ENCODE results near the gene COA1. TPM values are rescaled to one million over a fixed set of nuclear protein-coding genes. Genes with fewer than 3 reads are reported as not detected.

COA1 gene
- polyA plus RNA-seq, 1 of the 3 experiments (the other 2 are of a cell fraction), result 42.8 TPM

DNA sequence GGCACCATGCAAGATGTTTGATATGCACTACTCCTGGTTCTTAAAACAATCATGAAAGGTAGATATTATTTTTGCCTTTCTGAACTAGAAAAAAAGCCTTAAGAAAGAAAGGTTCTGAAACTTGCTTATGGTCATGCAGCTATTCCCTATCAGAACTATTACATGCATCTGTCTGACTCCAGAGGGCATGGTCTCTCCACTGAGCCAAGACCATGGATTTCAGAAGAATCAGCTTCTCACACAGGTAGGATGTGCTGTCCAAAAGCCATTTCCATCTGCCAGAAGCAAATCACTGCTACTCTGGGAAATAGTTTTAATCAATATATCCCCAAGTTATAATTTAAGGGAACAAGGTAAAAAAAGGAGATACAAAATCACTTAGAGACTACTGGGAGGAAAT lies 77.0 kb downstream of the COA1 start:
- H3K4me2 ChIP-seq, result no peak overlapping the region
- no peak overlapping the region for H3K9ac ChIP-seq
- POLR2A ChIA-PET, result no interaction called here
- no peaks in the 10 kb centered on the region for H4K20me1 ChIP-seq (ENCODE audit: insufficient read depth)
- H3K27ac ChIP-seq (ENCODE audit: low read depth in 2 of 2, low read length in 1 of 2), result peak overlapping the region; percentile 28 to 100
- peaks cover 38% of the 10 kb centered on the region for H3F3A ChIP-seq (replicated peaks; ENCODE audit: insufficient read depth)
- peaks cover 45 to 59% of the 10 kb centered on the region in 2 experiments for H3K4me1 ChIP-seq (ENCODE audit: control insufficient read depth in 1 of 2, insufficient read depth in 2 of 2, low read depth in 1 of 2, low read length in 1 of 2)
- H3K27me3 ChIP-seq (ENCODE audit: insufficient read depth), result no peaks in the 10 kb centered on the region
- no peak for DNase-seq
- H3K79me2 ChIP-seq (ENCODE audit: insufficient read depth), result peaks cover 77% of the 10 kb centered on the region
- no peak overlapping the region for H3K4me3 ChIP-seq (ENCODE audit: low read depth in 2 of 2, low read length in 1 of 2)
- peaks cover 2 to 28% of the 10 kb centered on the region in 2 experiments for H3K36me3 ChIP-seq (replicated peaks in 1 of 2; ENCODE audit: control insufficient read depth in 1 of 2, insufficient read depth in 2 of 2, low read length in 1 of 2)
- CTCF ChIA-PET, result interaction anchor here (0.6 to 1.3 kb wide), 3 partner anchors 48 to 70 kb away, joined by 3 to 4 read pairs (median 4); partner anchors contain the start of gene STK17A
- no peak overlapping the region for H2AFZ ChIP-seq (ENCODE audit: low read depth)
- H3K9me2 ChIP-seq, result no peaks in the 10 kb centered on the region
- no peaks in the 10 kb centered on the region for H3K9me3 ChIP-seq
- TF ChIP-seq POLR2AphosphoS5 (IDR thresholded peaks at IDR 0.05; ENCODE audit: low read depth, low read length) (no peak), MEF2A (IDR thresholded peaks at IDR 0.05; ENCODE audit: borderline replicate concordance, low read depth) (no peak), EP300 (IDR thresholded peaks at IDR 0.05; ENCODE audit: borderline replicate concordance in 1 of 2, low read depth in 1 of 2, low read length in 1 of 2) (no peak), GATA2 (CRISPR knock-in tag; IDR thresholded peaks at IDR 0.05) (no peak), FOXJ3 (CRISPR knock-in tag; IDR thresholded peaks at IDR 0.05) (no peak), RAD21 (IDR thresholded peaks at IDR 0.05; ENCODE audit: low read length) (peak; percentile 43), FOSL2 (IDR thresholded peaks at IDR 0.05; ENCODE audit: borderline replicate concordance, low read depth) (no peak), GABPA (IDR thresholded peaks at IDR 0.05; ENCODE audit: low read depth) (no peak), TEAD4 (IDR thresholded peaks at IDR 0.05; ENCODE audit: borderline replicate concordance, insufficient read depth) (no peak), TAF1 (IDR thresholded peaks at IDR 0.05; ENCODE audit: borderline replicate concordance, low read depth, low read length) (no peak), EZH2phosphoT487 (IDR thresholded peaks at IDR 0.05; ENCODE audit: borderline replicate concordance, low read depth) (no peak)
- TF ChIP-seq, protein P1, sequence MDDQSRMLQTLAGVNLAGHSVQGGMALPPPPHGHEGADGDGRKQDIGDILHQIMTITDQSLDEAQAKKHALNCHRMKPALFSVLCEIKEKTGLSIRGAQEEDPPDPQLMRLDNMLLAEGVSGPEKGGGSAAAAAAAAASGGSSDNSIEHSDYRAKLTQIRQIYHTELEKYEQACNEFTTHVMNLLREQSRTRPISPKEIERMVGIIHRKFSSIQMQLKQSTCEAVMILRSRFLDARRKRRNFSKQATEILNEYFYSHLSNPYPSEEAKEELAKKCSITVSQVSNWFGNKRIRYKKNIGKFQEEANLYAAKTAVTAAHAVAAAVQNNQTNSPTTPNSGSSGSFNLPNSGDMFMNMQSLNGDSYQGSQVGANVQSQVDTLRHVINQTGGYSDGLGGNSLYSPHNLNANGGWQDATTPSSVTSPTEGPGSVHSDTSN (IDR thresholded peaks at IDR 0.05), result no peak
- TF ChIP-seq, protein P2, sequence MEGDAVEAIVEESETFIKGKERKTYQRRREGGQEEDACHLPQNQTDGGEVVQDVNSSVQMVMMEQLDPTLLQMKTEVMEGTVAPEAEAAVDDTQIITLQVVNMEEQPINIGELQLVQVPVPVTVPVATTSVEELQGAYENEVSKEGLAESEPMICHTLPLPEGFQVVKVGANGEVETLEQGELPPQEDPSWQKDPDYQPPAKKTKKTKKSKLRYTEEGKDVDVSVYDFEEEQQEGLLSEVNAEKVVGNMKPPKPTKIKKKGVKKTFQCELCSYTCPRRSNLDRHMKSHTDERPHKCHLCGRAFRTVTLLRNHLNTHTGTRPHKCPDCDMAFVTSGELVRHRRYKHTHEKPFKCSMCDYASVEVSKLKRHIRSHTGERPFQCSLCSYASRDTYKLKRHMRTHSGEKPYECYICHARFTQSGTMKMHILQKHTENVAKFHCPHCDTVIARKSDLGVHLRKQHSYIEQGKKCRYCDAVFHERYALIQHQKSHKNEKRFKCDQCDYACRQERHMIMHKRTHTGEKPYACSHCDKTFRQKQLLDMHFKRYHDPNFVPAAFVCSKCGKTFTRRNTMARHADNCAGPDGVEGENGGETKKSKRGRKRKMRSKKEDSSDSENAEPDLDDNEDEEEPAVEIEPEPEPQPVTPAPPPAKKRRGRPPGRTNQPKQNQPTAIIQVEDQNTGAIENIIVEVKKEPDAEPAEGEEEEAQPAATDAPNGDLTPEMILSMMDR (IDR thresholded peaks at IDR 0.05), result peak; percentile 28; the same call in 1 of the 2 replicates
- TF ChIP-seq, protein P3, sequence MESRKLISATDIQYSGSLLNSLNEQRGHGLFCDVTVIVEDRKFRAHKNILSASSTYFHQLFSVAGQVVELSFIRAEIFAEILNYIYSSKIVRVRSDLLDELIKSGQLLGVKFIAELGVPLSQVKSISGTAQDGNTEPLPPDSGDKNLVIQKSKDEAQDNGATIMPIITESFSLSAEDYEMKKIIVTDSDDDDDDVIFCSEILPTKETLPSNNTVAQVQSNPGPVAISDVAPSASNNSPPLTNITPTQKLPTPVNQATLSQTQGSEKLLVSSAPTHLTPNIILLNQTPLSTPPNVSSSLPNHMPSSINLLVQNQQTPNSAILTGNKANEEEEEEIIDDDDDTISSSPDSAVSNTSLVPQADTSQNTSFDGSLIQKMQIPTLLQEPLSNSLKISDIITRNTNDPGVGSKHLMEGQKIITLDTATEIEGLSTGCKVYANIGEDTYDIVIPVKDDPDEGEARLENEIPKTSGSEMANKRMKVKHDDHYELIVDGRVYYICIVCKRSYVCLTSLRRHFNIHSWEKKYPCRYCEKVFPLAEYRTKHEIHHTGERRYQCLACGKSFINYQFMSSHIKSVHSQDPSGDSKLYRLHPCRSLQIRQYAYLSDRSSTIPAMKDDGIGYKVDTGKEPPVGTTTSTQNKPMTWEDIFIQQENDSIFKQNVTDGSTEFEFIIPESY (IDR thresholded peaks at IDR 0.05; ENCODE audit: borderline replicate concordance, low read depth), result no peak
